Adrenal gland (tissue), 12 donors: Measurements from ENCODE around the gene MS4A10. TPM values are rescaled to one million over a fixed set of nuclear protein-coding genes. Genes with fewer than 3 reads are reported as not detected.
"Not testable (repeated sequence)": the region's sequence is repeated elsewhere in the genome, so short reads cannot be mapped to it uniquely, and the experiment has no call there.

Experiments used
- DNase-seq, 7 donors: peaks; one replicate each; pipeline ENCODE4 v3.0.0-alpha.2; 2019 to 2020
- H3K27ac ChIP-seq, 5 donors: fragments of 200-600 bp; sonication (generic) in 4 of 5; 1 replicate in 3 of 5; 2 replicates in 2 of 5; pipeline versions ENCODE4 v1.5.1 to v1.8.0; 2016 to 2020; ENCODE audit warnings: mild to moderate bottlenecking in 1 of 5
- H3K27me3 ChIP-seq: fragments of 200-600 bp; 2 replicates; pipeline ENCODE4 v1.8.0; 2021
- H3K36me3 ChIP-seq, 2 donors: fragments of 200-600 bp; replicated peaks in 1 of 2; 1 replicate in 1 of 2; 2 replicates in 1 of 2; pipeline versions ENCODE4 v1.5.1 to v1.8.0; 2018 to 2022
- H3K4me1 ChIP-seq, 2 donors: fragments of 200-600 bp; replicated peaks in 1 of 2; 1 replicate in 1 of 2; 2 replicates in 1 of 2; pipeline versions ENCODE4 v1.5.1 to v1.8.0; 2018 to 2021
- H3K4me3 ChIP-seq, 4 donors: fragments of 200-600 bp; sonication (generic) in 3 of 4; one replicate each; pipeline ENCODE4 v1.5.1; 2016 to 2018
- H3K9me3 ChIP-seq, 3 donors: fragments of 200-600 bp; sonication (generic) in 1 of 3; replicated peaks in 1 of 3; 1 replicate in 2 of 3; 2 replicates in 1 of 3; pipeline versions ENCODE4 v1.5.1 to v1.8.0; 2016 to 2021
- CTCF ChIP-seq, 6 experiments: fragments of 450-650 bp in 4 of 6; fragments of 200-600 bp in 2 of 6; sonication (generic) in 1 of 6; IDR thresholded peaks; 1 replicate in 5 of 6; 2 replicates in 1 of 6; pipeline versions ENCODE4 v1.5.1 to v1.8.0; 2016 to 2021; ENCODE audit warnings: antibody characterized with exemption in 6 of 6, mild to moderate bottlenecking in 2 of 6, moderate library complexity in 1 of 6
- POLR2A ChIP-seq, 2 donors: fragments of 450-650 bp; IDR thresholded peaks; one replicate each; pipeline ENCODE4 v1.6.1; 2017; ENCODE audit warnings: antibody characterized with exemption in 2 of 2, mild to moderate bottlenecking in 2 of 2, moderate library complexity in 1 of 2
- WGBS, 4 donors: extraction: QIAGEN DNeasy Blood & Tissue Kit in 2 of 4; methylation state at CpG; one replicate each; pipeline versions ENCODE4 v1.1.5 to v1.1.7; 2013 to 2017; 5-methylcytosine and 5-hydroxymethylcytosine counted together
- intact Hi-C, 2 donors: fragments of 100-400 bp; cut with DNase I; formaldehyde crosslinking; loops; one replicate each; pipeline versions ENCODE4 v1.14.1 to v1.15.0; 2022 to 2023
- polyA plus RNA-seq, 3 donors: library from polyadenylated mRNA; stranded (reverse); fragments of 200-250 nt in 2 of 3; fragments of 350-450 nt in 1 of 3; fragmentation: Illumina TruSeq in 1 of 3; extraction: RNeasy Lipid Tissue Mini Kit (QIAGEN cat#74804) in 1 of 3; gene quantifications; one replicate each; pipeline ENCODE4 v1.2.3, GENCODE V29; 2013 to 2014
- total RNA-seq, 9 donors: library from RNA; depleted of rRNA in 4 of 9; stranded (reverse); fragments of >200 nt in 4 of 9; fragments of 120-200 nt in 1 of 9; fragmentation: NEBNext Ultra II Directional in 1 of 9; extraction: Animal tissue kit (Norgen Biotek cat#: 25700) in 1 of 9; gene quantifications; one replicate each; pipeline versions ENCODE4 v1.1.0 to v1.2.4, GENCODE V29; 2013 to 2023
- donor health status: healthy with polysubstance abuse.
- donor health status: Bipolar disorder and iron deficiency.
- donor health status: DM: yes; HTN: yes; CAD: no.
- donor health status: DM: no; HTN: no; CAD: no.
- donor health status: DM: no; HTN: no; CAD: no.
- donor health status: DM: yes; HTN: yes; CAD: no.

MS4A10 gene
- total and polyA plus RNA-seq, 12 donors: not detected

- no peaks in the 10 kb centered on the region for H3K27me3 ChIP-seq
- H3K4me3 ChIP-seq: no peak overlapping the region
- H3K36me3 ChIP-seq: no peaks in the 10 kb centered on the region
- intact Hi-C loops: no loop called here
- no peak for DNase-seq
- 78 to 90% (median 89%) methylated on average over 2 of the region's 2 CpGs for WGBS, 4 donors
- H3K9me3 ChIP-seq: peaks cover 0 to 3% (median 0%) of the 10 kb centered on the region in 3 donors
- no peaks in the 10 kb centered on the region for H3K4me1 ChIP-seq
- TF ChIP-seq CTCF (IDR thresholded peaks at IDR 0.05) (no peak), POLR2A (IDR thresholded peaks at IDR 0.05) (no peak)
- H3K27ac ChIP-seq: no peak overlapping the region
Observed at GRCh38 chr11:60814112-60814511, 29.0 kb downstream of the MS4A10 start.

GRCh38 chr11:60816590-60817157 lies 31.5 kb downstream of the MS4A10 start:
- Histone ChIP-seq H3K4me1 (no peaks in the 10 kb centered on the region), H3K36me3 (no peaks in the 10 kb centered on the region), H3K9me3 (peaks cover 0 to 3% (median 0%) of the 10 kb centered on the region in 3 donors), H3K27me3 (no peaks in the 10 kb centered on the region), H3K27ac (no peak overlapping the region), H3K4me3 (no peak overlapping the region)
- DNase-seq: no peak
- 92 to 94% (median 94%) methylated on average over 2 of the region's 2 CpGs for WGBS, 4 donors
- intact Hi-C loops: no loop called here
- TF ChIP-seq CTCF (IDR thresholded peaks at IDR 0.05): no peak
- TF ChIP-seq POLR2A (IDR thresholded peaks at IDR 0.05): no peak

- no peaks in the 10 kb centered on the region for H3K27me3 ChIP-seq
- no peak for TF ChIP-seq POLR2A (IDR thresholded peaks at IDR 0.05)
- no peak for TF ChIP-seq CTCF (IDR thresholded peaks at IDR 0.05)
- DNase-seq: no peak
- no peaks in the 10 kb centered on the region for H3K36me3 ChIP-seq
- H3K27ac ChIP-seq: no peak overlapping the region
- H3K4me1 ChIP-seq: no peaks in the 10 kb centered on the region
- H3K4me3 ChIP-seq: no peak overlapping the region
- 51 to 70% (median 66%) methylated on average over 4 of the region's 4 CpGs for WGBS, 4 donors
- intact Hi-C loops: no loop called here
- H3K9me3 ChIP-seq: peaks cover 0 to 3% (median 0%) of the 10 kb centered on the region in 3 donors
Observed at GRCh38 chr11:60818057-60818456, 32.9 kb downstream of the MS4A10 start.

GRCh38 chr11:60821827-60822599 lies 36.9 kb downstream of the MS4A10 start:
- no peak for DNase-seq
- Histone ChIP-seq H3K9me3 (no peaks in the 10 kb centered on the region), H3K36me3 (no peaks in the 10 kb centered on the region), H3K4me1 (no peaks in the 10 kb centered on the region), H3K27ac (no peak overlapping the region), H3K27me3 (no peaks in the 10 kb centered on the region), H3K4me3 (no peak overlapping the region)
- 68 to 82% (median 74%) methylated on average over 3 to 15 of the region's 15 CpGs for WGBS, 4 donors
- no peak for TF ChIP-seq POLR2A (IDR thresholded peaks at IDR 0.05)
- no peak for TF ChIP-seq CTCF (IDR thresholded peaks at IDR 0.05)
- intact Hi-C loops: no loop called here

GRCh38 chr11:60823745-60824306 lies 38.7 kb downstream of the MS4A10 start:
- intact Hi-C loops, H3K36me3 ChIP-seq, H3K9me3 ChIP-seq, H3K27me3 ChIP-seq, H3K4me3 ChIP-seq, DNase-seq, H3K4me1 ChIP-seq, H3K27ac ChIP-seq: not testable (repeated sequence)
- WGBS, 4 donors: 86 to 93% (median 91%) methylated on average over 5 of the region's 5 CpGs
